OCI-LY3 (cell line): ENCODE results near the gene CHN2.

Experiments
- EZH2phosphoT487 ChIP-seq: fragments of 200-600 bp; shearing (Covaris generic); IDR thresholded peaks from 2 replicates; pipeline ENCODE4 v1.6.1; 2018; ENCODE audit warnings: antibody characterized with exemption, mixed run types, low read depth
- TF ChIP-seq, protein P1 (sequence below): fragments of 200-600, 300-600 bp; sonication (generic); IDR thresholded peaks from 2 replicates; pipeline ENCODE4 v1.5.1; 2014; ENCODE audit warnings: antibody characterized with exemption, low read length, low read depth

DNA sequence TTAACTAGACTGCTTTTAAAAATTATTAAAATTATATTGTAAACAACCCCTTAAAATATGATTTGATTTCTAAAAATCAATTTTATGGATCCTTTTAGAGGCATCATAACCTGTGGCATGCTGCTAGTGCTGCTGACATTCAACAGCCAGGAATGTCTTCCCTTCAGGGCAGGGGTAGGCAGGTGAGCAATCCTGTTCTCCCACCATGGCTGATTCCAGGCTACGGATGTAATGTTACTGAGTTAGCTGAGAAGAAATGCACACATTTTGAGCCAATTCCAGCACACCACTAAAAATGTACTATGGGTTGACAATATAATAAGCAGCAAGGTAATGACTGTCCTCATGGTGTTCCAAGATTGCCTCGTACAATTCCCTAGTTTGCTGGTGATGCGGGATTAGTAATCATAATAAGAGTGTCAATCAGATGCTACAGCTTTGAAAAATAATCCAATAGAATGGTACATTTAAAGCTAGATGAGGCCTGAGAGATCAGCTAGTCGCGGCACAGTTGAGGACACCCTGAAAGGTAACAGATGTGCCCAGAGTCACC lies 260.4 kb downstream of the CHN2 start:
- TF ChIP-seq, protein P1, sequence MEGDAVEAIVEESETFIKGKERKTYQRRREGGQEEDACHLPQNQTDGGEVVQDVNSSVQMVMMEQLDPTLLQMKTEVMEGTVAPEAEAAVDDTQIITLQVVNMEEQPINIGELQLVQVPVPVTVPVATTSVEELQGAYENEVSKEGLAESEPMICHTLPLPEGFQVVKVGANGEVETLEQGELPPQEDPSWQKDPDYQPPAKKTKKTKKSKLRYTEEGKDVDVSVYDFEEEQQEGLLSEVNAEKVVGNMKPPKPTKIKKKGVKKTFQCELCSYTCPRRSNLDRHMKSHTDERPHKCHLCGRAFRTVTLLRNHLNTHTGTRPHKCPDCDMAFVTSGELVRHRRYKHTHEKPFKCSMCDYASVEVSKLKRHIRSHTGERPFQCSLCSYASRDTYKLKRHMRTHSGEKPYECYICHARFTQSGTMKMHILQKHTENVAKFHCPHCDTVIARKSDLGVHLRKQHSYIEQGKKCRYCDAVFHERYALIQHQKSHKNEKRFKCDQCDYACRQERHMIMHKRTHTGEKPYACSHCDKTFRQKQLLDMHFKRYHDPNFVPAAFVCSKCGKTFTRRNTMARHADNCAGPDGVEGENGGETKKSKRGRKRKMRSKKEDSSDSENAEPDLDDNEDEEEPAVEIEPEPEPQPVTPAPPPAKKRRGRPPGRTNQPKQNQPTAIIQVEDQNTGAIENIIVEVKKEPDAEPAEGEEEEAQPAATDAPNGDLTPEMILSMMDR, result no peak
- no peak for TF ChIP-seq EZH2phosphoT487
